Right lobe of liver (tissue), 6 donors: ENCODE results near the gene PSMB2. TPM values are rescaled to one million over a fixed set of nuclear protein-coding genes. Genes with fewer than 3 reads are reported as not detected.
A peak's percentile ranks its signal among the peaks of the same experiment; 100 is the strongest.

ENCODE experiments used
- ATAC-seq, 4 donors: fragments of 200-7000 bp; cut with Tn5 transposase; one replicate each; pipeline ENCODE4 v1.9.1; 2020; ENCODE audit warnings: mild to moderate bottlenecking in 4 of 4, moderate library complexity in 4 of 4
- DNase-seq, 3 donors: peaks; one replicate each; pipeline ENCODE4 v3.0.0-alpha.2; 2020
- H3K27ac ChIP-seq, 3 donors: fragments of 200-600 bp; one replicate each; pipeline ENCODE4 v1.8.0; 2022
- H3K27me3 ChIP-seq, 2 donors: fragments of 200-600 bp; one replicate each; pipeline ENCODE4 v1.8.0; 2022
- H3K36me3 ChIP-seq, 4 donors: fragments of 200-600 bp; sonication (generic) in 1 of 4; one replicate each; pipeline versions ENCODE4 v1.5.1 to v1.8.0; 2017 to 2022; ENCODE audit warnings: control low read depth in 1 of 4
- H3K4me1 ChIP-seq, 4 donors: fragments of 200-600 bp; sonication (generic) in 1 of 4; one replicate each; pipeline versions ENCODE4 v1.5.1 to v1.8.0; 2017 to 2022; ENCODE audit warnings: control low read depth in 1 of 4
- H3K4me3 ChIP-seq, 3 donors: fragments of 200-600 bp; one replicate each; pipeline ENCODE4 v1.8.0; 2022
- H3K9me3 ChIP-seq, 4 donors: fragments of 200-600 bp; sonication (generic) in 1 of 4; one replicate each; pipeline versions ENCODE4 v1.5.1 to v1.8.0; 2017 to 2022; ENCODE audit warnings: control low read depth in 1 of 4
- POLR2A ChIP-seq: fragments of 450-650 bp; IDR thresholded peaks from one replicate; pipeline ENCODE4 v1.6.1; 2017; ENCODE audit warnings: antibody characterized with exemption, mild to moderate bottlenecking
- WGBS: methylation state at CpG from one replicate; pipeline ENCODE4 v1.1.6; 2018; ENCODE audit warnings: low coverage, low lambda C conversion rate; ENCODE audit not compliant: insufficient coverage; ENCODE audit errors: missing lambda C conversion rate; 5-methylcytosine and 5-hydroxymethylcytosine counted together
- intact Hi-C, 2 donors: fragments of 100-400 bp; cut with DNase I; formaldehyde crosslinking; loops; one replicate each; pipeline versions ENCODE4 v1.11.2 to v1.14.1; 2022
- total RNA-seq, 6 experiments: library from RNA; depleted of rRNA in 2 of 6; stranded (reverse); fragments of >200 nt in 2 of 6; fragmentation: NEBNext Ultra II Directional in 3 of 6; extraction: Animal tissue kit (Norgen Biotek cat#: 25700) in 3 of 6; gene quantifications; one replicate each; pipeline versions ENCODE4 v1.1.0 to v1.2.4, GENCODE V29; 2016 to 2023
- TF ChIP-seq, protein P1 (sequence below), 4 donors: fragments of 200-600 bp in 3 of 4; fragments of 450-650 bp in 1 of 4; IDR thresholded peaks; one replicate each; pipeline versions ENCODE4 v1.5.1 to v1.8.0; 2016 to 2022; ENCODE audit warnings: antibody characterized with exemption in 4 of 4, mild to moderate bottlenecking in 2 of 4
- donor health status: DM: no; HTN: yes; CAD: no.
- donor health status: DM: no; HTN: no; CAD: no.
- donor health status: DM: no; HTN: no; CAD: no.
- donor health status: DM: no; HTN: yes; CAD: no.
- donor health status: DM: no; HTN: yes; CAD: no.

PSMB2 gene
- total RNA-seq, 6 experiments from 2014 or later, result 41.7 to 54.6 (median 48.3) TPM

DNA sequence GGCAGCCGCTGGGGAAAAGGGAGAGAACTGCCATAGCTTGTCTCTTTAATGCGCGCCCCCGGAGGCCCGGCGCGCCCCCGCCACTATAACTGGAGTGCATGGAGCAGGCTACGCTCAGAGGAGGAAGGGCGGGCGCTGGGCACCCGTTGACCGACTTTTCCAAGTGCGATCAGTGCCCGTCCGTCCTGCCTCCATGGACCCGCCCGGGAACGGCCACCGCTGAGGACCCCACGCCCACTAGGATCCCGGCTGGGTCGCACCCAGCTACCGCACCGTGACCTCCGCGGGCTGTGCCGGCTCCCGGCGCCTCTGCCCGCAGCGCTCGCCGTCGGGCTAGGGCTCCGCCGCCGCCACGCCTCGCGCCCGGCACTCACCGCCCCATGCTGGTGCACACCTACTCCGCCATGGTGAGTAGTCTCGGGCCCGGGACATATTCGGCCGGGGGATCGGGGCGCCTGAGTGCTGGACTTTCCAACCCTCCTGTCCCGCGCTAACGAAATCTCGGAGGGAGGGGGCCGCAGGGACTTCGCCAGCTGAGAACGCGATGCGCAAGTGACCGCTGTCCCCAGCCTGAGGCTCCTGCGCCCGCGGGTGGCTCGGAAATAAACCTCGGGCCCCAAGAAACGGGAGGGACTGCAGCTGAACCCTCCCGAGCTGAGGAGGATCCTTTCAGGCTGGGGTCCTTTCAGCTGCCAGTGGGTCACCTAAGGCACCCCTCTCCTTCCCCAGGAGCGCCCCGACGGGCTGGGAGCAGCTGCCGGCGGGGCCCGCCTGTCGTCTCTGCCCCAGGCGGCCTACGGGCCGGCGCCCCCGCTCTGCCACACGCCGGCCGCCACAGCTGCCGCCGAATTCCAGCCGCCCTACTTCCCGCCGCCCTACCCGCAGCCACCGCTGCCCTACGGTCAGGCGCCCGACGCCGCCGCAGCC lies 67.9 kb downstream of the PSMB2 start, which contains the start of gene TFAP2E:
Gene TFAP2E, plus strand, starts transcription at position 117 of the 927 bp plus-strand sequence. Its CDS starts 264 bp downstream, at position 381.
- Histone ChIP-seq H3K36me3 (no peaks in the 10 kb centered on the region), H3K27ac (no peak within 1 kb of the TSS), H3K9me3 (no peaks in the 10 kb centered on the region), H3K4me3 (peak within 1 kb of the TSS; percentile 1 to 33 (median 25)), H3K4me1 (peaks cover 0 to 21% (median 0%) of the 10 kb centered on the region in 4 donors), H3K27me3 (peaks cover 0 to 27% of the 10 kb centered on the region in 2 donors)
- DNase-seq (no peak), ATAC-seq (peak in 3 of 4 donors; percentile 4 to 18 (median 8))
- TF ChIP-seq, protein P1, sequence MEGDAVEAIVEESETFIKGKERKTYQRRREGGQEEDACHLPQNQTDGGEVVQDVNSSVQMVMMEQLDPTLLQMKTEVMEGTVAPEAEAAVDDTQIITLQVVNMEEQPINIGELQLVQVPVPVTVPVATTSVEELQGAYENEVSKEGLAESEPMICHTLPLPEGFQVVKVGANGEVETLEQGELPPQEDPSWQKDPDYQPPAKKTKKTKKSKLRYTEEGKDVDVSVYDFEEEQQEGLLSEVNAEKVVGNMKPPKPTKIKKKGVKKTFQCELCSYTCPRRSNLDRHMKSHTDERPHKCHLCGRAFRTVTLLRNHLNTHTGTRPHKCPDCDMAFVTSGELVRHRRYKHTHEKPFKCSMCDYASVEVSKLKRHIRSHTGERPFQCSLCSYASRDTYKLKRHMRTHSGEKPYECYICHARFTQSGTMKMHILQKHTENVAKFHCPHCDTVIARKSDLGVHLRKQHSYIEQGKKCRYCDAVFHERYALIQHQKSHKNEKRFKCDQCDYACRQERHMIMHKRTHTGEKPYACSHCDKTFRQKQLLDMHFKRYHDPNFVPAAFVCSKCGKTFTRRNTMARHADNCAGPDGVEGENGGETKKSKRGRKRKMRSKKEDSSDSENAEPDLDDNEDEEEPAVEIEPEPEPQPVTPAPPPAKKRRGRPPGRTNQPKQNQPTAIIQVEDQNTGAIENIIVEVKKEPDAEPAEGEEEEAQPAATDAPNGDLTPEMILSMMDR (IDR thresholded peaks at IDR 0.05), result no peak
- no peak for TF ChIP-seq POLR2A
- 0% methylated on average over 1 of the region's 95 CpGs for WGBS
- intact Hi-C loops, result no loop called here

DNA sequence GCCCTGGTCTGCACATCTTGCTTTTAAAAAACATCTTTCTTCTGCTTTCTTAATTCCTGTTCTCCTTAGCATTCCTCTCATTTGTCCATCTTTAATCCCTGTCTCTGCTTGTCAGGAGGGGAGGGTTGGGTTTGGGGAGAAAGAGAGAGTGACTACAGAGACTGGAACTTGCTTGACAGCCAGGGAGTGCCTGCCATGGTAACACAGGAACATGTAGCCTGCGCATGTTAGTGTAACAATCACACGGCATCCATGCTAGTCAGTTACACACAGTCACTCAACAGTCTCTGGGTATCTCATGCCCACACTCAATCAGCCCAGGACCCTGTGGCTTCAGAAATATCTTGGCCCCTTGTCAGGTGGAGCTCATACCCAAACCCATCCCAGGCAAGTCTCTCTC lies 69.0 kb downstream of the PSMB2 start:
- peaks cover 0 to 23% of the 10 kb centered on the region in 2 donors for H3K27me3 ChIP-seq
- WGBS, result 80% methylated on average over 1 of the region's 2 CpGs
- no peak for ATAC-seq

DNA sequence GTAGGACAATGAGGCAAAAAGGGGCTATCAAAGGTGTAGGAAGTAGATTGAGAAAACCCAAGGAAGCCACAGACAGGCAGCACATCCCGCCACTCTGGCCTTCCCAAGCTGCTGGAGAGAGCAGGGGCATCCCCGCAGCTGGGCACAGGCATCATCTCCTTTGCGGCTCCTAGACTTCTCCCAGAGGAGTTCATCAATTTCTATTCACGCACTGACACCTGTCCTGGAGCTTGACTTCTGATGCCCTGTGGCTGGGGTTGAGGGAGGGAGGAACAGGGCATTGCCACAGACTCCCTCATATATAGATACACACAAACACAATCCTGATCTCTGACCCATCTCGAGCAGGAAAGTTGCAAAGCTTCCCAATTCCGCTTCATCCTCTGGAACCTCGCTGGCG lies 70.1 kb downstream of the PSMB2 start:
- H3K27ac ChIP-seq, result no peak overlapping the region
- no peak for ATAC-seq
- H3K27me3 ChIP-seq, result peaks cover 0 to 16% of the 10 kb centered on the region in 2 donors
- no peaks in the 10 kb centered on the region for H3K36me3 ChIP-seq
- no peak overlapping the region for H3K4me3 ChIP-seq
- peaks cover 0 to 8% (median 0%) of the 10 kb centered on the region in 4 donors for H3K4me1 ChIP-seq
- TF ChIP-seq, protein P1 (IDR thresholded peaks at IDR 0.05), result no peak
- no peak for TF ChIP-seq POLR2A
- DNase-seq, result no peak
- WGBS, result 93% methylated on average over 3 of the region's 8 CpGs
- intact Hi-C loops, result no loop called here
- H3K9me3 ChIP-seq, result no peaks in the 10 kb centered on the region

More for the DNA sequence above, 69.0 kb downstream of the PSMB2 start:
- Histone ChIP-seq H3K27ac (no peak overlapping the region), H3K4me1 (peaks cover 0 to 13% (median 0%) of the 10 kb centered on the region in 4 donors), H3K9me3 (no peaks in the 10 kb centered on the region), H3K4me3 (no peak overlapping the region), H3K36me3 (no peaks in the 10 kb centered on the region)
- no peak for DNase-seq
- no peak for TF ChIP-seq POLR2A
- TF ChIP-seq, protein P1 (IDR thresholded peaks at IDR 0.05), result no peak
- intact Hi-C loops, result no loop called here

DNA sequence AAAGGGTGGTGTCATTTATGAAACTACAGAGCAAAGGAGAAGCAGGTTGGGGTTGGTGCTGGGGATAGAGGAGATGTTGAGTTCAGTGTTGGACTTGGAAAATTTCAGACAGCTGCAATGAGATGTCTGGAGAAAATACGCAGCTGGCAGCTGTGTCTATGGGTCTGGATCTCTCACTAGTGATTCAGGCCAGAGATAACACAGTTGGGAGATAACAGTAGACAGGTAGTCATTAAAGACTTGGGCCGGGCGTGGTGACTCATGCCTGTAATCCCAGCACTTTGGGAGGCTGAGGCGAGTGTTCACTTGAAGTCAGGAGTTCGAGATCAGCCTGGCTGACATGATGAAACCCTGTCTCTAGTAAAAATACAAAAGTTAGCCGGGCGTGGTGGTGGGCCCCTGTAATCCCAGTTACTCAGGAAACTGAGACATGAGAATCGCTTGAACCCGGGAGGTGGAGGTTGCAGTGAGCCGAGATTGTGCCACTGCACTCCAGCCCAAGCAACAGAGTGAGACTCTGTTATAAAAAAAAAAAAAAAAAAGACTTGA lies 70.7 kb downstream of the PSMB2 start:
- intact Hi-C loops, result no loop called here
- no peak for ATAC-seq
- WGBS, result 83% methylated on average over 9 of the region's 10 CpGs
- H3K4me1 ChIP-seq, result peaks cover 0 to 8% (median 0%) of the 10 kb centered on the region in 4 donors
- H3K9me3 ChIP-seq, result no peaks in the 10 kb centered on the region
- peaks cover 0 to 16% of the 10 kb centered on the region in 2 donors for H3K27me3 ChIP-seq
- H3K36me3 ChIP-seq, result no peaks in the 10 kb centered on the region
- H3K4me3 ChIP-seq, result no peak overlapping the region
- TF ChIP-seq, protein P1 (IDR thresholded peaks at IDR 0.05), result no peak
- TF ChIP-seq POLR2A, result no peak
- no peak overlapping the region for H3K27ac ChIP-seq
- no peak for DNase-seq
